Measurements from ENCODE around the gene AMN.

AMN gene

DNA sequence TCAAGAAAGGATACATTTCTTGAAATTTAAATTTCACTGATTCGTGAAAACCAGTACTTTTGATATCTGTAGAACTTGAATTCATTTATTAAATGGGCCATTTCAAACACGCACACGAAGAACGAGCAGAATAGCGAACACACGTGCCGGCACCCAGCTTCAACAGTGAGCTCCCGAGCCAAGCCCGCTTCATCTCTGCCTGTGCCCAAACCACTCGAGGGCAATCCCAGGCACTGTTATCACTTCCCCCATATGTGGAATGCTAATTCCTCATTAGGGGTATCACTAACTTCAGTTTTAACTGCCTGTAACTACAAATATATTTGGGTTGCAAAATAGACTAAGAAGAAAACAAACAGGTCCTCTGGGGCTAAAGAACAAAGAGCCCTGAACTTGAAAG lies 48.0 kb downstream of the AMN start:
- DNase-seq (ENCODE audit: extremely low read depth, low read depth): no peak
- TF ChIP-seq, protein P1, sequence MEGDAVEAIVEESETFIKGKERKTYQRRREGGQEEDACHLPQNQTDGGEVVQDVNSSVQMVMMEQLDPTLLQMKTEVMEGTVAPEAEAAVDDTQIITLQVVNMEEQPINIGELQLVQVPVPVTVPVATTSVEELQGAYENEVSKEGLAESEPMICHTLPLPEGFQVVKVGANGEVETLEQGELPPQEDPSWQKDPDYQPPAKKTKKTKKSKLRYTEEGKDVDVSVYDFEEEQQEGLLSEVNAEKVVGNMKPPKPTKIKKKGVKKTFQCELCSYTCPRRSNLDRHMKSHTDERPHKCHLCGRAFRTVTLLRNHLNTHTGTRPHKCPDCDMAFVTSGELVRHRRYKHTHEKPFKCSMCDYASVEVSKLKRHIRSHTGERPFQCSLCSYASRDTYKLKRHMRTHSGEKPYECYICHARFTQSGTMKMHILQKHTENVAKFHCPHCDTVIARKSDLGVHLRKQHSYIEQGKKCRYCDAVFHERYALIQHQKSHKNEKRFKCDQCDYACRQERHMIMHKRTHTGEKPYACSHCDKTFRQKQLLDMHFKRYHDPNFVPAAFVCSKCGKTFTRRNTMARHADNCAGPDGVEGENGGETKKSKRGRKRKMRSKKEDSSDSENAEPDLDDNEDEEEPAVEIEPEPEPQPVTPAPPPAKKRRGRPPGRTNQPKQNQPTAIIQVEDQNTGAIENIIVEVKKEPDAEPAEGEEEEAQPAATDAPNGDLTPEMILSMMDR (IDR thresholded peaks at IDR 0.05; ENCODE audit: low read depth, low read length, missing control alignments): no peak

DNA sequence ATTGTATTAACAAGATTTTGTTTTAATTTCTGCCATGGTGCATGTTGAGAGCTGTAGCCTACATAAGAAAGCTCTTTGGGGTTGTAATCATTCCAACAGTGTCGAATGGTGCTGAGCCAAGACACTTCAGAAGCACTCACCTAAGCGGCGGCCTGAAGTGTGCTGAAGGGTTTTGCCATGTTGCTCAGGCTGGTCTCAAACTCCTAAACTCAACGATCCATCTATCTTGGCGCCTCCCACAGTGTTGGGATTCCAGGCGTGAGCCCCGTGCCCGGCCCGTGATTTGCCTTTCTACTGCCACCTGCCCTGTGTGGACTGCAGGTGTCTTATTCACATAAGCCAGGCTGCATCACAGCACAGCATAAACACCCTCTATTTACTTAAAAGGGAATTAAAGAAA lies 48.9 kb downstream of the AMN start:
- H3K4me3 ChIP-seq (replicated peaks; ENCODE audit: low read depth, low read length): no peak overlapping the region
- no peak for DNase-seq (ENCODE audit: extremely low read depth, low read depth)
- TF ChIP-seq, protein P1 (IDR thresholded peaks at IDR 0.05; ENCODE audit: low read depth, low read length, missing control alignments): no peak

More for the DNA sequence above, 48.0 kb downstream of the AMN start:
- no peak overlapping the region for H3K4me3 ChIP-seq (replicated peaks; ENCODE audit: low read depth, low read length)

DNA sequence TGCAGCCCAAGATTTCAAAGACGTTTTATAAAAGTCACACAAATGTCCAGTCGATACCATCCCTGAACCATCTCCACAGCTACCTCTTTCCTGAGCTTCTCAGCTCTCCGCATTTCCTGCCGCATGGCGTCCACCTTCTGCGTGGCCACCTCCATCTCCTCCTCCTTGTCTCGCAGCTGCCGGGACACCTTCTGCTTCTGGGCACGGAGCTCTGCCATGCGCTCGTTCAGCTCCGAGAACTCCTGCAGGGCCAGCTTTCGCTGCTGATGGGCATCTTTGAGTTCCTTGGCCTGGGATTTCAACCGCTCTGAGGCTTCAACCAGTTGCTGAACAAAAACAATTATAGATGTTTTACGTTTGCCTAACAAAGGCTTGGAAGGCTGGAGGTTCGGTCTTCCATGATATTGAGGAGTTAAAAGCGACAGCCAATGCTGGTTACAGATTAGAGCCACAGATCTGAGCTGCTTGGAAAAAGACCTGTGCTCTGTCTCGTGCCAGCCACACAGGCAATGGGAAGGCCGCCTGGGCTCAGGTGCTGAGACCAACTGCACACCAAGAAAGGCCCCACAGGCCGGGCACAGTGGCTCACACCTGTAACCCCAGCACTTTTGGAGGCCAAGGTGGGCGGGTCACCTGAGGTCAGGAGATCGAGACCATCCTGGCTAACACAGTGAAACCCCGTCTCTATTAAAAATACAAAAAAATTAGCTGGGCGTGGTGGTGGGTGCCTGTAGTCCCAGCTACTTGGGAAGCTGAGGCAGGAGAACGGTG lies 49.6 kb downstream of the AMN start:
- TF ChIP-seq, protein P1 (IDR thresholded peaks at IDR 0.05; ENCODE audit: low read depth, low read length, missing control alignments): no peak
- DNase-seq (ENCODE audit: extremely low read depth, low read depth): no peak
- H3K4me3 ChIP-seq (replicated peaks; ENCODE audit: low read depth, low read length): no peak overlapping the region

DNA sequence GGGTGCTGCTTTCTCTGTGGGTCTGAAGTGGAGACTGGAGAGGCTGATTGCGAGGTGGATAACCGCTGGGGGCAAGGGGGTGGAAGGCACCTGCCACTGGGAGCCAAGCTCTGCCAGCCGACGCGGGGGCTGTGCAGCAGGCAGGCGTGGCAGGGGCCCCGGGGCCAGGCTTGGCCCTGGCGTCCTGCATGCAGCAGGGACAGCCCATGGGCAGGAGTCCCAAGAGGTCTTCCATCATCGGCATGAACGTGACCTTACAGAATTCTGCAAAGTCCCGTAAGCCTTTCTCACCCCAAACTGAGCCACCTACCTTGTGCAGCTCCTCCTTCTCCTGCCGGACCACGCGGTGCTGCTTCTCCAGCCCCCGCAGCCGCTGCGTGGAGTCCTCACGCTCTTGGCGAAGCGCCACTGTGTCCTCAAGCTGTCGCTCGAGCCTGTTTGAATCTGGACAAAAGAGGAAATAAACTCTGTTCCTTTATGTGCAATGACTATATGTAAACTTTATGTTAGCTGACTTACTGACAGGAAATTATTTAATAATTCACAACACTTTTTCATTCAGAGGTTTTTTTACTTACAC lies 51.3 kb downstream of the AMN start:
- H3K4me3 ChIP-seq (replicated peaks; ENCODE audit: low read depth, low read length): no peak overlapping the region
- DNase-seq (ENCODE audit: extremely low read depth, low read depth): no peak
- TF ChIP-seq, protein P1 (IDR thresholded peaks at IDR 0.05; ENCODE audit: low read depth, low read length, missing control alignments): no peak

DNA sequence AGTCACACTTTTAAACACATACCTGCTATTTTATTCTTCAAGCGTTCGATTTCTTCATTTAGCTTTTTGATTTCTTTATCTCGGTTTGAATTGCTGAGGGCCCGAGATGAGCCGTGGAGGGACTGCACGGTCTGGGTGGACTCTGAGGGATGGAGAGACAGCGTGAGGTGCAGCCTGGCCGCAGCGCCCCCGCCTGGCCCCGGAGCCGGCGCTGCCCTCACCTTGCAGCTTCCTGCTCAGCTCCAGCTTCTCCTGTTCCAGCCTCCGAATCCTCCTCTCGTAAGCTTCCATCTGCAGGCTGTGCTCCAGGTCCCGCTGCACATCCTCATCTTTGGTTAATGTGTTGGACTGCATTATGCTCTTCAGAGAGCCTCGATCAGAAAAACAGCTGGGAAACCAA lies 53.2 kb downstream of the AMN start:
- TF ChIP-seq, protein P1 (IDR thresholded peaks at IDR 0.05; ENCODE audit: low read depth, low read length, missing control alignments): no peak
- no peak for DNase-seq (ENCODE audit: extremely low read depth, low read depth)
- H3K4me3 ChIP-seq (replicated peaks; ENCODE audit: low read depth, low read length): no peak overlapping the region

DNA sequence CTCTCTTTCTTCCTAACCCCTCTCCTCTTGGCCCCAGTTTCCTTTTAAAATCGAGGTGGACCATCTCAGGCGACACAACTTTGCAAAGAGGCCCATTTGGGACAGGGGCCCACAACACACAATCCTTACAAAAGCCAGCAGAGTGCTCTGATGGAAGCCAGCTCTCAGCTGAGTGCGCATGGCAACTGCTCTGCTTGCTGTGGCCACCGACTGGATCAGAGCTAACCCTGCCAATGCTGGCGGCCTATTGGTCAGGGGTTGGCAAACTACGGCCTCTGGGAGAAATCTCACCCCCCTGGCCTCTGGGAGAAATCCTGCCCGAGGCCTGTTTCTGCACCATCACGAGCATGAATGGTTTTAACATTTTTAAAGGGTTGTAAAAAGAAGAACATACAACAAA lies 55.0 kb downstream of the AMN start:
- no peak overlapping the region for H3K4me3 ChIP-seq (replicated peaks; ENCODE audit: low read depth, low read length)
- TF ChIP-seq, protein P1 (IDR thresholded peaks at IDR 0.05; ENCODE audit: low read depth, low read length, missing control alignments): no peak
- DNase-seq (ENCODE audit: extremely low read depth, low read depth): no peak

Measured in HFF-Myc (cell line).